CD4-positive, alpha-beta T cell treated with Interleukin-17A for 4 hours (primary cell): ENCODE measurements around the gene CLIC4.
"Not testable (repeated sequence)": the region's sequence is repeated elsewhere in the genome, so short reads cannot be mapped to it uniquely, and the experiment has no call there.

Experiments
- DNase-seq: peaks from one replicate; pipeline ENCODE4 v3.0.0-alpha.2; 2020; ENCODE audit warnings: mixed read lengths

CLIC4 gene

GRCh38 chr1:24748191-24749121 is 3.2 kb downstream of the CLIC4 start:
- no peak for DNase-seq

DNA sequence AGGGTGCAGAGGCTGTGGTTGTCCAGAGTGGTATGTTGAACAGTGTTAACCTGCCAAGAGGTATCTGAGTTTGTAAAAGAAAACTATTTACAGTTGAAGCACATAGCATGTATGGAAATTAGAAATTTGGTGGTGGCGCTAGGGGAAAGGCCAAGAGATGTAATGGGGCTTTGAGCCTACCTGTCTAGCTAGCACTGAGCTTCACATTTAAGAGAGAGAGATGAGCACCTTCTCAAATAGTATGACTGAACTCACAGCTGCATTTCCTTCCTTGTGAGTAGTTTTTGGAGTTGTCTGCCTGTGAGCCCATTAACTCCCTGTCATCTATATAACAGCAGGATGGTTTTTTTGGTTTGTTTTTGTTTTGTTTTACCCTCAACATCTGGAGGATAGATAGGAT is 4.0 kb downstream of the CLIC4 start:
- DNase-seq, result no peak

GRCh38 chr1:24749886-24750285 is 4.6 kb downstream of the CLIC4 start:
- DNase-seq, result no peak

DNA sequence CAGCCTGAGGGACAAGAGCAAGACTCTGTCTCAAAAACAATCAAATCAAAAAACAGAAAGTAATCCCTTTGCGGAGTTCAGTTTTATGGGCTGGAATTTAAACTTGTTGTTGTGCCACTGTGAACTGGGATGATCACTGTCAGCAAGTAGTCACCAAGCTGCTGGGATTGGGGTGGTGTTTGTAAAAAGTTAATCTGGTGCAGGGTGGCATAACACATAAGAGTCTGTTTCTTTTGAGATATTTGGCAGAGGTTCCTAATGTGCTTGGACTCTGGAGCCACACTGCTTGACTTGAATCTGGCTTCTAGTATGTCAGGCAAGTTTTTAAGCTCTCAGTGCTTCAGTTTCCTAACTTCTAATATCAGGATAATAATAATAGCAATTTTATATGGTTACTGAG is 6.6 kb downstream of the CLIC4 start:
- no peak for DNase-seq

GRCh38 chr1:24752305-24752704 is 7.1 kb downstream of the CLIC4 start:
- no peak for DNase-seq

DNA sequence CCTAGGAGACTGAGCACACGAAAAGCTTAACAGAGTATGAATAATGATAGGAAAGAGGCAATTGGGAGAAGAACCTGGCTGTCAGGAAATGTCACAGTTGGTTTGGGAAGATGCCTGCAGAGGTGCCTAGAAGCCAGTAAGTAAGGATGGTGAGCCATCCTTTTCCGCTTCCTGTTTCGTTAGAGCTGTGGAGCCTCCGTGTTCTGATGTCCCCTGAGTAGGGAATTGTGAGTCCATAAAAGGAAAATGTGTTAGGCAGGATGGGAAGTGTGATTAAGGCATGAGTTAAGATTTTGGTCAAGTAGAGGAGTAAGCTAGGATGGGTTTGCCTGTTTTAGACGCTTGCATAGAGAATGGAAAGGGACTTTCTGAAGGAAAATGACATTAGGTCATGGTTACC is 9.0 kb downstream of the CLIC4 start:
- DNase-seq, result no peak

DNA sequence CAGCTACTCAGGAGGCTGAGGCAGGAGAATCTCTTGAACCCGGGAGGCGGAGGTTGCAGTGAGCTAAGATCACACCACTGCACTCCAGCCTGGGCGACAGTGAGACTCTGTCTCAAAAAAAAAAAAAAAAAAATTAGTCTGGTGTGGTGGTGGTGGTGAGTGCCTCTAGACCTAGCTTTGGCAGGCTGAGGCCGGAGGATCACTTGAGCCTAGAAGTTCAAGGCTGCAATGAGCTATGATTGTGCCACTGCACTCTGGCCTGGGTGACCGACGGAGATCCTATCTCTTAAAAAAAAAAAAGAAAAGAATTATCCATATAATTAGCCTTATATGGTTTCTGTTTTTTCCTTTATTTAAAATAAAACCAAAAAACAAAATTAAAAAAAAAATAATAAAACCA is 10.1 kb downstream of the CLIC4 start:
- not testable (repeated sequence) for DNase-seq

GRCh38 chr1:24756395-24756794 is 11.1 kb downstream of the CLIC4 start:
- no peak for DNase-seq

DNA sequence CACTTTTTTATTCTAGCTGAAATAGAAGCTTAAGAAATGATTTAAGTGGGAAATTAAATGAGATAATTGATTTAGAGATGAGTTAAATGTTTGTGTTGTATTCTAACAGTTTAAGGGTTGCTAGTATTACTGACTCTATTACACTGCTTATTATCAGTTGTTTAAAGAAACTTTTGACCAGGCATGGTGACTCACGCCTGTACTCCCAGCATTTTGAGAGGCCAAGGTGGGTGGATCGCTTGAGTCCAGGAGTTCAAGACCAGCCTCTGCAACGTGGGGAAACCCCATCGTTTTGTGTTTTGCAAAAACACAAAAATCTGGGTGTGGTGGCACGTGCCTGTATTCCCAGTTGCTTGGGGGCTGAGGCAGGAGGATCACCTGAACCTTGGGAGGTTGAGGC is 14.2 kb downstream of the CLIC4 start:
- no peak for DNase-seq

DNA sequence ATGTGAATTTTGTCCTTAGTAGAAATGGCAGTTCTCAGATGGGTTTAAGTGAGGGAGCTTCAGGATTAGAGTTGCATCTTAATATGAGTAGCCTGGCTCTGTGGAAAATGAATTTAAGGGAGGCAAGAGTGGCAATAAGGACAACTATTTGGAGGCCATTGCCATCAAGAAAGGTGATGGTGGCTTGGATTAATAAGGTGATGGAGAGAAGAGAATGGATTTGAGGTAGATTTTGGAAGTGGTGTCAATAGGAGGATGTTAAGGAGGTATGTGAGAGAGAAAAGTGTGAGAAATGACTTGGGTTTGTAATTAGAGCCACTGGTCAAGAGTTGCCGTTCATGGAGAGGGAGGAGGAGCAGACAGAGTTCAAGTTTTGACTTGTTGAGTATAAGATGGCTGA is 16.3 kb downstream of the CLIC4 start:
- no peak for DNase-seq

GRCh38 chr1:24762133-24762676 is 17.0 kb downstream of the CLIC4 start:
- DNase-seq, result no peak

- no peak for DNase-seq
These were observed 18.4 kb downstream of the CLIC4 start for GRCh38 chr1:24763671-24764070.

- DNase-seq, result no peak
These were observed 19.2 kb downstream of the CLIC4 start for GRCh38 chr1:24764439-24764838.

DNA sequence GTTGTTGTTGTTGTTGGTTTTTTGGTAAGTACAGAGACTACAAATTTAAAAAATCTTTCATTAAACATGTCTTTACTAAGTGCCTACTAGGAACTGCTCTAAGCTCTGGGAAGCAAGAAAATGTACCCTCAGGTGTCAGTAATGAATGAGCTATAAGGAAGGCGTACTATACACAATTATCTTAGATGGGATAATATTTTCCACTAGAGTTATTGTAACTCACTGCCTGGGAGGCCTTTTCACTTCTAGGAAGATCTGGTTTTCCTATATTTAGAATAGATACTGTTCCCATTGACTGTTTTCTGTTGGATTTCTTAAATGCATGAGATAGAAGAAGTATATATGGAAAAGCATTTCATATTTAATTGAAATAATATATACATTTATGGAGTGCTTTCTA is 19.6 kb downstream of the CLIC4 start:
- no peak for DNase-seq

DNA sequence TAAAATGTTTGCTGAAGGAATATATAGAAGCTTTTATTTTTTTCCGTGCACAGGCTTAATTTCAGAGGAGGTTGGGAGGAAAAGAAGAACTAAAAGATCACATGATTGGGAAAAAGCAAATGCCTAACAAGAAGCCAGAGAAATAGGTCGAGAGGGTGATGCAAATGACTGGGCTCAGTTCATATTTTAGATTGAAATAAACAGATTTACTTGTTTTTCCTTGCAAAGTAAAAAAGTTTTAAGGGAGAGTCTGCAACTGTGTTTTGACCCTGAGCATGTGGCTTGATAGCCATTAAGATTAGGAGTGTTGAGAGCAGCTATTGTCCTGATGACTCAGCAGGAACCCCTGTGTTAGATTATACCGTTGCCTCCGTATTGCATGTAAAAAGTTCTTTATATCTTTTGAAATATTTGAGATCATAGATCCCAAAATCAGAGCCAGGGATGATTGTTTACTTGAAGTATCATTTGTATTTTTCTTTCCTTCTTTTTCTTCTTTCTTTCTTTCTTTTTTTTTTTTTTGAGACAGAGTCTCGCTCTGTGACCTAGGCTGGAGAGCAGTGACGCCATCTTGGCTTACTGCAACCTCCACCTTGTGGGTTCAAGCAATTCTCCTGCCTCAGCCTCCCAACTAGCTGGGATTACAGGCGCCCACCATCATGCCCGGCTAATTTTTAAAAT is 20.2 kb downstream of the CLIC4 start:
- DNase-seq, result no peak

- DNase-seq, result no peak
These were observed 22.1 kb downstream of the CLIC4 start for GRCh38 chr1:24767351-24767750.

- DNase-seq, result no peak
These were observed 23.8 kb downstream of the CLIC4 start for GRCh38 chr1:24768873-24769605.

DNA sequence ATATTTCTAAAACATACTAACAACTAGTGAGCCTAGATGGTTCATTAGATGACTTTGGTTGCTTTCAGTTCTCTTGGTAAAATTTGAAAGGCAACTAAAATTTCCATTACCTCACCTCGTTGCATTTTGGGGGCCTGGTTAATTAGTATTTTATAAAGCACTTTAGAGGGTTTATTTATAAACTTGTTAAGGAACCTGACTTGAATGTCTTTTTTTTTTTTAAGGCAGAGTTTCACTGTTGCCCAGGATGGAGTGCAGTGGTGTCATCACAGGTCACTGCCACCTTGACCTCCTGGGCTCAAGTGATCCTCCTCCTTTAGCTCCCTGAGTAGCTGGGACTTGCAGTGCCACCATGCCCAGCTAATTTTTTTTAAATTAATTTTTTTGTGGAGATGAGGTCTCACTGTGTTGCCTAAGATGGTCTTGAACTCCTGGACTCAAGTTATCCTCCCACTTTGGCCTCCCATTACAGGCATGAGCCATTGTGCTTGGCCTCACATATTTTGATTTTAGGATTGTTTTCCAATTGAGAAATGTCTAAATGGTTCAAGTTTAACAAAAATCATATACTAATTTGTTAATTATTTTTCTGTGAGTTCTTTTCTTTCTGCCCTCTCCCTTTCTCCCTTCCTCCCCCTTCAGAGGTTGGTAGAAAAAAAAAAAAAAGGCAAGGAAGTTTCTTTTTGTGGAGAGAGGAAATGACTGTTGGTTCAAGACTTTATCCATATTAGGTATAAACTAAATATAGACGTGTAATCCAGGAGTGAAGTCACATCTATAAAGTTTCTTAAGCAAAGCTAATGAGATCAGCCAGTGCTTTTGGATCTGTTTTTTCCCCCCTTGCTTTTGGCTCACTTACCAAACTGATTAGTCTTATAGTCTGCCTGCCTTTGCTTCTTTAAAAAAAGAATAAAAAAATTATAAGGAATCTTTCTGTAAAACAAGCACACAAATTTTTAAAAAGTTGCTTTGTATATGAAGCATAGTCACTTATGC is 24.7 kb downstream of the CLIC4 start:
- no peak for DNase-seq

- no peak for DNase-seq
These were observed 25.6 kb downstream of the CLIC4 start for GRCh38 chr1:24770881-24771280.

GRCh38 chr1:24771574-24771973 is 26.3 kb downstream of the CLIC4 start:
- no peak for DNase-seq

DNA sequence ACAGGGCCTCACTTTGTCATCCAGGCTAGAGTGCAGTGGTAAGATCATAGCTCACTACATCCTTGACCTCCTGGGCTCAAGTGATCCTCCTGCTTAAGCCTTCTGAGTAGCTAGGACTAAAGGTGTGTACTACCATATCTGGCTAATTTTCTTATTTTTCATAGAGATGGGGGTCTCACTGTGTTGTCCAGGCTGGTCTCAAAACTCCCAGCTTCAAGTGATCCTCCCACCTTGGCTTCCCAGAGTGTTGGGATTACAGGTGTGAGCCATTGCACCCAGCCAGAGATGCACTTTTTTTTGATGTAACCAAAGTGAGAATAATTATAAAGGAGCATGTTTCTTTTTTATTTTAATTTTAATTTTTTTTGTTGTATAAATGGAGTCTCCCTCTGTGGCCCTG is 28.4 kb downstream of the CLIC4 start:
- DNase-seq, result no peak

- no peak for DNase-seq
These were observed 30.1 kb downstream of the CLIC4 start for GRCh38 chr1:24775348-24775747.
